NCI-H128 (cell line): ENCODE data around the gene PDZD2.
"Not testable (repeated sequence)": the region's sequence is repeated elsewhere in the genome, so short reads cannot be mapped to it uniquely, and the experiment has no call there.

ENCODE experiments used
- DNase-seq: peaks from one replicate; lab custom pipeline; 2025; ENCODE audit not compliant: unreplicated experiment; lab: John Stamatoyannopoulos, UW

The PDZD2 gene

GRCh38 chr5:32027717-32028458 is 389.0 kb downstream of the PDZD2 start:
- no peak for DNase-seq

- DNase-seq = no peak
Observed at GRCh38 chr5:32029261-32029660, 390.3 kb downstream of the PDZD2 start.

GRCh38 chr5:32029781-32030180 is 390.9 kb downstream of the PDZD2 start:
- DNase-seq = no peak

GRCh38 chr5:32030222-32030621 is 391.3 kb downstream of the PDZD2 start:
- no peak for DNase-seq

- no peak for DNase-seq
Observed at GRCh38 chr5:32030686-32031085, 391.8 kb downstream of the PDZD2 start.

- no peak for DNase-seq
Observed at GRCh38 chr5:32031089-32031488, 392.2 kb downstream of the PDZD2 start.

- DNase-seq = no peak
Observed at GRCh38 chr5:32038523-32038922, 399.6 kb downstream of the PDZD2 start.

- not testable (repeated sequence) for DNase-seq
Observed at GRCh38 chr5:32039133-32039532, 400.2 kb downstream of the PDZD2 start.

GRCh38 chr5:32039601-32040000 is 400.7 kb downstream of the PDZD2 start:
- not testable (repeated sequence) for DNase-seq

- DNase-seq = not testable (repeated sequence)
Observed at GRCh38 chr5:32040181-32040695, 401.3 kb downstream of the PDZD2 start.

- DNase-seq = no peak
Observed at GRCh38 chr5:32042551-32042961, 403.6 kb downstream of the PDZD2 start.

GRCh38 chr5:32043105-32043504 is 404.2 kb downstream of the PDZD2 start:
- DNase-seq = no peak

- no peak for DNase-seq
Observed at GRCh38 chr5:32044434-32044833, 405.5 kb downstream of the PDZD2 start.

- DNase-seq = no peak
Observed at GRCh38 chr5:32044939-32045338, 406.0 kb downstream of the PDZD2 start.

- DNase-seq = no peak
Observed at GRCh38 chr5:32047056-32047455, 408.1 kb downstream of the PDZD2 start.

GRCh38 chr5:32051796-32052195 is 412.9 kb downstream of the PDZD2 start:
- DNase-seq = no peak

GRCh38 chr5:32055891-32056866 is 417.2 kb downstream of the PDZD2 start:
- DNase-seq = no peak

- no peak for DNase-seq
Observed at GRCh38 chr5:32057187-32058096, 418.5 kb downstream of the PDZD2 start.

- DNase-seq = no peak
Observed at GRCh38 chr5:32058101-32058500, 419.2 kb downstream of the PDZD2 start.

GRCh38 chr5:32058997-32059396 is 420.1 kb downstream of the PDZD2 start:
- no peak for DNase-seq
